ENCODE data around the gene TADA2A.
"Not testable (repeated sequence)": the region's sequence is repeated elsewhere in the genome, so short reads cannot be mapped to it uniquely, and the experiment has no call there.

TADA2A gene

DNA sequence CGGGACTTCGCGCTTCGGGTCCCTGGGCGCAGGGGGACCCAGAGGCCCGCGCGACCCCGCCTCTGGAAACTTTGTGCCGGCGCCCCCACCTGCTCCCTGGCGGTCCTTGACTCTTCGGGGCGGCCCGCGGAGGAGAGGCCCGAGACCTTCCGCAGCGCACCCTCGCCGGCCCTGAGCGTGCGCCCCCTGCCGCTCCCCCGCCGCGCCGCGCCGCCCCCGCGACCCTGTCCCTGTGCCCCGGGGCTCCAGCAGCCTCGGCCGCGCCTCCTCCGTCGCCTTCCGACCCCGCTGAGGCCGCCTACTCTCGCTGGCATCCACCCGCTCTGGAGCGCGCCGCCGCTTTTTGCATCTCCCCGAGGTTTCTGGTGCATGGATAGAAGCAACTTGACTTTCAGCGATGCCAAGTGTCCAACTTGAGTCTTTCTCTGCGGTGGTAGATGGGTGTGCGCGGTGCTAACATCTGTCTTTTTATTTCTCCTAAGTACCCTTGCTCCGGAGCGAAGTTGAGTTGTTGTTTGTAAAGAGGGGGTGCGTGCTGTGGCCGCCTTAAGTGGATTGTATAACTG is 83.4 kb downstream of the TADA2A start:
- peak; percentile 54 to 61 for DNase-seq (ENCODE audit: extremely low read depth in 1 of 2, low read depth in 1 of 2)

DNA sequence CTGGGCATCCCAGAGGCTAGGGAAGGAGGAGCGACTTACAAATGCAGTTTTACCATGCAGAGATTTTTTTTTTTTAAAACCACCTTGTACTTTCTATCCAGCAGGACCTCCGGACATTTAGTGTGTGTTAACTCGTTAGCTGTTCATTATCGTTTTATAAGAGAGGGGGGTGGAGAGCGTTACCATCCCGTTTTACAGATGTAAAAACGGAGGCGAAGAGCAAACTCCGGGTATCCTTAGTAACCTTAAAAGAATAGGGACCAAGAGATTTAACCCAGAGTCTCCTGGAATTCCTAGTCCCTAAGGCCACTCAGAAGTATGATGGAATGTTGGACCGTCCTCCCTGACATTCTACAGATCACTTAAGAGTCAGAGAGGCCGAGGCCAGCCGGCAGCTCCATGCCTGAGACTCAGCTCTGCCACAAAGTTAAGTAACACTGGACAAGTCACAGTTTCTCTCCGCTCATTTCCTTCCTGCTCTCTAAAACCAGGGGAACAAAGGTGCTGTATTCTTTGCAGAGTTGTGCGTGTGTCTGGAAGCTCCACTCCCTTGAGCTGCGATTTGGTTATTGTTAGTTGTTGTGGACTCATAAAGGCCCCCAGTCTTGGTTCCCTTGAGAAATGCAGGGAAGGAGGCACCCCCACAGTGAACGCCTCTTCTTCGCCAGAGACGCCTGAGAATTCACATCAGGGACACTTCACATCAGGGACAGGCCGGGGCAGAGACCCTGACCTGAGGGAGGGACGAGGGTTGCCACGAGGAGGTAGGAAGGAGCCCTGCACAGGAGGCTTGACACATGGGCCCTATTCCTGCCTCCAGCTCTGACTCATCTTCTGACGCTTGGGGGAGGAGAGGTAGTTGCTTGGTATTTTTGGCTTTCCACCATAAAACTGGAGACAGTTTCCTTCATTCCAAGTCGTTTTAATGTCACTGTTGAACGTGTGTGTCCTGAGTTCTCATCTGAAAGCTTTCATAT is 84.2 kb downstream of the TADA2A start:
- no peak for DNase-seq (ENCODE audit: extremely low read depth in 1 of 2, low read depth in 1 of 2)

DNA sequence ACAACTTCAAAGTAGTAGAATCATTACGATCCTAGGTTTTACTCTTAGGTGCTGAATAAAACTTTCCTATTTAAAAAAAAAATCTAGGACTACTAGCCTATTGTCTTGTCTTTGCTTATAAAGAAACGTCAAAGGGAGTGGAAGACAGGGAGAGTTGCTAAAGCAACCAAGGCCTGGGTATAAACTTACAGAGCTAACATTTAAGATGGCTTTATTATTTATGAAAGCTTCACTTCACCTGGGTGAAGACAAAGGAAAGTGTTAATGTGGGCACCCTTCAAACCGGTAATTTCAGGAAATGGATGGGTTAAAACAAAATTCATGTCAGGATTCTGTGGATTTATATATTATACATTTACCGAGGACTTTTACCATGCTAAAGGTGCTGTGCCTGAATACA is 85.5 kb downstream of the TADA2A start:
- no peak for DNase-seq (ENCODE audit: extremely low read depth in 1 of 2, low read depth in 1 of 2)

GRCh38 chr17:37493249-37494027 is 86.8 kb downstream of the TADA2A start:
- DNase-seq (ENCODE audit: extremely low read depth in 1 of 2, low read depth in 1 of 2): no peak

DNA sequence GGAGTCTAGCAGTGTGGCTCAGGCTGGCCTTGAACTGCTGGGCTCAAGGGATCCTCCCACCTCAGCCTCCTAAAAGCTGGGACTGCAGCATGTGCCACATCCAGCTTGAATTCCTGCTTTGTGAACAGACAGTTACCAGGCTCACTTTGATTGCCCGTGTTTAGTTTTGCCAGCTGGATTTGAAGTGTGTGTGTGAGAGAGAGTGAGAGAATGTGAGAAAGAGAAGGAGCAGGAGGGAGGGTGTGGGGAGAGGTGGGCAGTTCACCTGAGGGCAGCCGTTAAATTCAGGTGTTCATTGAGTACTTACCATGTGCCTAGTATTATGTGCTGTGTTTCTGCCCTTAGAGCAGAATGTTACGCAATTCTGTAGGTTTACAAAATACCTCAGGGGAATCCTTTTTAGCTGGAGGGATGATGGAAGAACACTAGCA is 87.7 kb downstream of the TADA2A start:
- DNase-seq (ENCODE audit: extremely low read depth in 1 of 2, low read depth in 1 of 2): no peak

GRCh38 chr17:37494971-37495370 is 88.3 kb downstream of the TADA2A start:
- DNase-seq (ENCODE audit: extremely low read depth in 1 of 2, low read depth in 1 of 2): no peak

GRCh38 chr17:37500378-37500777 is 93.7 kb downstream of the TADA2A start:
- DNase-seq (ENCODE audit: extremely low read depth in 1 of 2, low read depth in 1 of 2): no peak

DNA sequence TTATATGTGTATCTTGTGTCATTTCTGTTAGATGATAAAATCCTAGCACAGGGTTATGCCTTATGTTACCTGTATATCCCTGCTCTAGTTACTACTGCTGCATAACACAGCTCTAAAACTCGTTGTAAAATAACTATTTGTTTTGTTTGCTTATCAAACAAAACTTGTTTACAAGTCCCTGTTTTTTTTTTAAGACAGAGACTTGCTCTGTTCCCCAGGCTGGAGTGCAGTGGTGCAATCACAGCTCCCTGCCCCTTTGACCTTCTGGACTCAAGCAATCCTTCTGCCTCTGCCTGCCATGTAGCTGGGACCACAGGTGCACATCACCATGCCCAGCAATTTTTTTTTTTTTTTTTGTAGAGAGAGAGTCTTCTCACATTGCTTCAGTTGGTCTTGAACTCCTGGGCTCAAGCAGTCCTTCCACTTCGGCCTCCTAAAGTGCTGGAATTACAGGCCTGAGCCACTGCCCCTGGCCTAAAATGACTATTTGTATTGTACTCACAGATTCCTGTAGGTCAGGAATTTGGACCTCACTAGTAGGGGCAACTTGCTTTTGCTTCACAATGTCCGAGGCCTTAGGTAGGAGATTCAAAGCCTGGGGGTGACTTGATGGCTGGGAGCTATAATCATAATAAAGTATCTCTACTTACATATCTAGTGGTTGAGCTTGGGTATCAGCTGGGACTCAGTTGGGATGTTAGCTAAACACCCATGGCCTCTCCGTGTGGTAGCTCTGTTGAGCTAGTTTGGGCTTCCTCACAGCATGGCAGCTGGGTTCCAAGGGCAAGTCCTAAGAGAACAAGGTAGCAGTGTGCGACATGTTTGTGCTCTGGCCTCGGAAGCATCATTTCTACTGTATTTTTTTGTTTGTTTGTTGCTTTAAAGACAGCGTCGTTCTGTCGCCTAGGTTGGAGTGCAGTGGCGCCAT is 95.6 kb downstream of the TADA2A start:
- no peak for DNase-seq (ENCODE audit: extremely low read depth in 1 of 2, low read depth in 1 of 2)

- no peak for DNase-seq (ENCODE audit: extremely low read depth in 1 of 2, low read depth in 1 of 2)
These were observed 96.5 kb downstream of the TADA2A start for GRCh38 chr17:37503148-37503547.

DNA sequence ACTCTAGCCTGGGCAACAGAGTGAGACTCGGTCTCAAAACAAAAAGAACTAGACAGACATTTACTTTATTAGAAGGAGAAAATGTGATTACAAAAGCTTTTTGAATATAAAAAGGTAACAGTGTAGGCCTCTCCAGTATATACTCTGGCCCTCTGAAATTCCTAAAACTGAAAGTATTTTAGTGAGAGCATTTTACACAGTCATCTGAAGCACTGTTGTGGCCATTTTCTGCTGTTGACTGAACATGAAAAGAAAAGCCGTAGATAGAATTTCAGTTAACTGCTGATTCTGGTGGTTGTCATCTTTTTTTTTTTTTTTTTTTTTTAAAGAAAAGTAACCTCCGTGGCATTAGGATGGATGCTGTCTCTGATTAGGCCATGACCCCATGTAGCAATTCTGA is 98.6 kb downstream of the TADA2A start:
- no peak for DNase-seq (ENCODE audit: extremely low read depth in 1 of 2, low read depth in 1 of 2)

- DNase-seq (ENCODE audit: extremely low read depth in 1 of 2, low read depth in 1 of 2): no peak
These were observed 100.0 kb downstream of the TADA2A start for GRCh38 chr17:37506678-37507077.

DNA sequence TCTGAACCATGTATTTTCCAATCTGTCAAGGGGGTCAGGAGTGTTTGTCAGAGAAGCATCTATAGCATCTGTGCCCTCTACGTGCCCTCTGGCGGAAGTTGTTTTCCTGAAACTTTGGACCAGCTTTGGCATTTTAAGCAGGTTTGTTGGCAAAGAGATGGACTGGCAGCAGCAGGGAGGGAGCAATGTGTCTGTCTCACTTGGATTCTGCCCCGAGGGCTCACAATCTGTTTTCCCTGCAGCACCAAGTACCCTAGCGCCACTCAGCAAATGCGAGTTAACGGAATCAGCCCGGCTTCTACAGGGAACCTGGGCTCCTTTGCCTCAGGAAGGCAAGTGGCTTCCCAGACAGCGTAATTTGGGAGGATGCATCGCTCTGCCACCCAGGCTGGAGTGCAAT is 100.4 kb downstream of the TADA2A start:
- DNase-seq (ENCODE audit: extremely low read depth in 1 of 2, low read depth in 1 of 2): no peak

DNA sequence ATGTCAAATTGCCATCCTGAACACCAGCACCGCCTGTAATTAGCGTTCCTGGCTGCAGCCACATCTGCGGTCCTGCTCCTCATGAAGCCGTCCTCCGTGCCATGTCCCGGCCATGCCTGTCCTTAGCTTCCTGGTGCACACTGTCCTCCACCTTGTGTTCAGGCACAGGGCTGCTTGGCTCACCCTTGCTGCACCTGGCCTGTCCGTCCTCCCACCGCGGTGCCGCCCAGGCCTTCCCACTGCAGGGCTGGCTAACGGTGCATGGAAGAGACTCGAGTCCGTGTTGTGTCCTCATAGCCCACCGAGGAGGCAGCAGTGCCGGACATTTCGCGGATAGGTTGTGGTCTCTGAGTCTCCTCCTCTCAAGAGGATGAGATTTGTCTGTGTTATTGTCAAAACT is 103.4 kb downstream of the TADA2A start:
- DNase-seq (ENCODE audit: extremely low read depth in 1 of 2, low read depth in 1 of 2): no peak

- not testable (repeated sequence) for DNase-seq (ENCODE audit: extremely low read depth in 1 of 2, low read depth in 1 of 2)
These were observed 105.0 kb downstream of the TADA2A start for GRCh38 chr17:37511642-37512041.

GRCh38 chr17:37512442-37513068 is 105.9 kb downstream of the TADA2A start:
- DNase-seq (ENCODE audit: extremely low read depth in 1 of 2, low read depth in 1 of 2): no peak

DNA sequence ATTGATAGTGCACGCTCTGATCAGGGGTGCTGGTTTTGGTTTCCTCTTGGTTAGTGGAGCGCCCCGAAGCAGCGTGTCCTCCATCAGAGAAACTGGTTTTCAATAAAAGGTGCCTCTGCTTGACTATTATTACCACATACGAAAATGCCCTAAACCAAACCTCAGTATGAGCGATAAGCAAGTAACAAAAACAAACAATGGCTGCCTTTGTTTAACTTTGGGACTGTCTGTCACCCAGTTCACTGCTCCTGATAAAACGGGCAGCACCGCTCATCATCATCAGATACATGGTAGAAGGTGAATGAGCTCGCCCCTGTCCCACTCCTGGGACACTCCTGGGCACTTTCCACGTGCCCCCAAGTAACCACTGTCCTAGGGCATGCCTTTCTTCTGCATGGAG is 107.0 kb downstream of the TADA2A start:
- no peak for DNase-seq (ENCODE audit: extremely low read depth in 1 of 2, low read depth in 1 of 2)

DNA sequence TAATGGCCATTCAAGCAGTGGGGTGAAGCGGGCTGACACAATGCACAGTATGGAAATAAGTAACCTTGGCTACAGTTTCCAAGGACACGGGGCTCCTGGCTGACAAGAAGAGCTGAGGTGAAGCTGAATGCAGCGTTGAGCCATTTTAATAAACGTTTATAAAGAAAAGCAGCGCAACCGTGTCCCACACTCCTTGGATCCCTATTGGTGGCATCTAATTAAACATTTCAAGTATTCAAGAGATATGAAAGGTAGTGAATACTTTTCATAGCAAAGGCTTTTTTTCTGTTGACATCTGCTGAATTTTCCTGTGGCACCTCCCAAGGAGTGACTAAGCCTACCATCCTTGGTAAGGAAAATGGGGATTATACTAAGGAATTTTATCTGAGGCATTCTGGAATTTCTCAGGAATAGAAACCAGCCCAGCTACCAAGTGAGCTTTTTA is 109.5 kb downstream of the TADA2A start:
- DNase-seq (ENCODE audit: extremely low read depth in 1 of 2, low read depth in 1 of 2): no peak

- no peak for DNase-seq (ENCODE audit: extremely low read depth in 1 of 2, low read depth in 1 of 2)
These were observed 111.2 kb downstream of the TADA2A start for GRCh38 chr17:37517881-37518280.

DNA sequence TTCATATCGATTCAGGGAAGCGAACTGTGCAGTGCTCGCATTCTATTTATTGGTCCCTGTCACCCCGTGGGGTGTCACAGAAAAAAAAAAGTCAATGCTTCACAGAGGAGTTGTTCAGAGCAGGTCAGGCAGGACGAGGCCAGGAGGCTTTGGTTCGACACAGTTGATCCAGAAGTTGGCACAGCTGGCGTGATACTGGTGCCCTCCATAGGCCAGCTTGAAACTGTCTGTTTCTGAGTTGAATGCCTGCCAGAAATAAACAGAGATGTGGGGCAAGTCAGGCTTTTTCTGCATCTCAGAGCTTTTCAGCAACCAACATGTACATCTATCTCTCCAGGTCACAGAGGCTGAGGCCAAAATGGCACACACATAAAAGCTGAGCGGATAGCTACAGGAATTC is 112.1 kb downstream of the TADA2A start:
- DNase-seq (ENCODE audit: extremely low read depth in 1 of 2, low read depth in 1 of 2): no peak
